ENCODE data around the gene TSPAN12.

TSPAN12 gene

GRCh38 chr7:120741371-120742042 is 116.4 kb downstream of the TSPAN12 start:
- DNase-seq = no peak

GRCh38 chr7:120740348-120740747 is 117.6 kb downstream of the TSPAN12 start:
- DNase-seq = no peak

- DNase-seq = no peak
These were observed 119.1 kb downstream of the TSPAN12 start for GRCh38 chr7:120738816-120739215.
